Measurements from ENCODE around the gene SLC66A1. TPM values are rescaled to one million over a fixed set of nuclear protein-coding genes. Genes with fewer than 3 reads are reported as not detected.

SLC66A1 gene
- total RNA-seq, 1 experiment from 2014 or later = 14.1 TPM

DNA sequence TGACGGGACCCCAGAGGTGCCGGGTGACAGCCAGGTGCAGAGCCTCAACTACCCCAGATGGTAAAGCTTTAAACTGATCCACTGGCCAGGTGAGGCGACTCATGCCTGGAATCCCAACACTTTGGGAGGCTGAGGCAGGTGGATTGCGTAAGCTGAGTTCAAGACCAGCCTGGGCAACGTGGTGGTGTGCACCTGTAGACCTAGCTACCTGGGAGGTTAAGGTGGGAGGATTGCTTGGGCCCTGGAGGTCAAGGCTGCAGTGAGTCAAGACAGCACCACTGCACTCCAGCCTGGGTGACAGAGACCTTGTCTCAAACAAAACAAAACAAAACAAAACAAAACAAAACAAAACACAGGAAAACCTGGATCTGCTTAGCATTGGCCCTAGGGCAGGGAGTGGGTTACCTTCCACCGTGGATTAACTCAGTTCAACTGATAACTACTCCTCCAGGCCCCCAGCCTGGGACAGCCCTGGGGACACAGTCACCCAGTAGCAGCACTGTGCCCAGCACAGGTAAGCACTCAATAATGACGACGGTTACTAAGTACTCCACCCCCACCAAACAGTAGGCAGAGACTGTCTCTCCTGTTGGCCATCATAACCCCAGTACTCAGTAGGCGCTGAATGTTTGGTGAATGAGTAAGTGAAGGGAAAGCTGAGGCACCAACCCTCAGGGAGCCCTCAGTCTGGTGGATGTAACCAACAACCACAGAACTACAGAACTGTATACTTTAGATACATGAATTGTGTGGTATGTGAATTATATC lies 21.6 kb downstream of the SLC66A1 start:
- ChIA-PET POLR2A (no interaction called here), CTCF (interaction anchor here (1.8 to 2.1 kb wide), 2 partner anchors 249 to 317 kb away, joined by 4 to 5 read pairs; no protein-coding TSS in a partner anchor)
- ATAC-seq = no peak
- Mint-ChIP-seq H3K36me3 (no peaks in the 10 kb centered on the region; the same call in 1 of the 2 replicates), H3K4me3 (no peak overlapping the region), H3K27me3 (ENCODE audit: low read depth) (no peaks in the 10 kb centered on the region), H3K27ac (no peak overlapping the region), H3K9me3 (no peaks in the 10 kb centered on the region), H3K4me1 (peaks cover 14% of the 10 kb centered on the region)
- DNase-seq (ENCODE audit: low spot score) = no peak
- TF ChIP-seq TCF7 (CRISPR knock-in tag; IDR thresholded peaks at IDR 0.05; ENCODE audit: low read depth) (no peak), CREB1 (CRISPR knock-in tag; IDR thresholded peaks at IDR 0.05) (no peak), TP53 (CRISPR knock-in tag; IDR thresholded peaks at IDR 0.05) (no peak), OVOL2 (CRISPR knock-in tag; IDR thresholded peaks at IDR 0.05; ENCODE audit: borderline replicate concordance) (no peak), TEAD1 (CRISPR knock-in tag; IDR thresholded peaks at IDR 0.05) (no peak), NFATC4 (CRISPR knock-in tag; IDR thresholded peaks at IDR 0.05) (no peak), GRHL2 (CRISPR knock-in tag; IDR thresholded peaks at IDR 0.05; ENCODE audit: insufficient replicate concordance, severe bottlenecking) (no peak), ELF4 (CRISPR knock-in tag; IDR thresholded peaks at IDR 0.05; ENCODE audit: low read depth) (no peak), JUN (CRISPR knock-in tag; IDR thresholded peaks at IDR 0.05) (no peak), NFYB (CRISPR knock-in tag; conservative IDR thresholded peaks at IDR 0.05; ENCODE audit: low read depth) (no peak), HMGA2 (CRISPR knock-in tag; IDR thresholded peaks at IDR 0.05) (no peak)
- TF ChIP-seq, protein P1, sequence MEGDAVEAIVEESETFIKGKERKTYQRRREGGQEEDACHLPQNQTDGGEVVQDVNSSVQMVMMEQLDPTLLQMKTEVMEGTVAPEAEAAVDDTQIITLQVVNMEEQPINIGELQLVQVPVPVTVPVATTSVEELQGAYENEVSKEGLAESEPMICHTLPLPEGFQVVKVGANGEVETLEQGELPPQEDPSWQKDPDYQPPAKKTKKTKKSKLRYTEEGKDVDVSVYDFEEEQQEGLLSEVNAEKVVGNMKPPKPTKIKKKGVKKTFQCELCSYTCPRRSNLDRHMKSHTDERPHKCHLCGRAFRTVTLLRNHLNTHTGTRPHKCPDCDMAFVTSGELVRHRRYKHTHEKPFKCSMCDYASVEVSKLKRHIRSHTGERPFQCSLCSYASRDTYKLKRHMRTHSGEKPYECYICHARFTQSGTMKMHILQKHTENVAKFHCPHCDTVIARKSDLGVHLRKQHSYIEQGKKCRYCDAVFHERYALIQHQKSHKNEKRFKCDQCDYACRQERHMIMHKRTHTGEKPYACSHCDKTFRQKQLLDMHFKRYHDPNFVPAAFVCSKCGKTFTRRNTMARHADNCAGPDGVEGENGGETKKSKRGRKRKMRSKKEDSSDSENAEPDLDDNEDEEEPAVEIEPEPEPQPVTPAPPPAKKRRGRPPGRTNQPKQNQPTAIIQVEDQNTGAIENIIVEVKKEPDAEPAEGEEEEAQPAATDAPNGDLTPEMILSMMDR (IDR thresholded peaks at IDR 0.05) = no peak
- TF ChIP-seq, protein P2, sequence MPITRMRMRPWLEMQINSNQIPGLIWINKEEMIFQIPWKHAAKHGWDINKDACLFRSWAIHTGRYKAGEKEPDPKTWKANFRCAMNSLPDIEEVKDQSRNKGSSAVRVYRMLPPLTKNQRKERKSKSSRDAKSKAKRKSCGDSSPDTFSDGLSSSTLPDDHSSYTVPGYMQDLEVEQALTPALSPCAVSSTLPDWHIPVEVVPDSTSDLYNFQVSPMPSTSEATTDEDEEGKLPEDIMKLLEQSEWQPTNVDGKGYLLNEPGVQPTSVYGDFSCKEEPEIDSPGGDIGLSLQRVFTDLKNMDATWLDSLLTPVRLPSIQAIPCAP (CRISPR knock-in tag; IDR thresholded peaks at IDR 0.05) = no peak

DNA sequence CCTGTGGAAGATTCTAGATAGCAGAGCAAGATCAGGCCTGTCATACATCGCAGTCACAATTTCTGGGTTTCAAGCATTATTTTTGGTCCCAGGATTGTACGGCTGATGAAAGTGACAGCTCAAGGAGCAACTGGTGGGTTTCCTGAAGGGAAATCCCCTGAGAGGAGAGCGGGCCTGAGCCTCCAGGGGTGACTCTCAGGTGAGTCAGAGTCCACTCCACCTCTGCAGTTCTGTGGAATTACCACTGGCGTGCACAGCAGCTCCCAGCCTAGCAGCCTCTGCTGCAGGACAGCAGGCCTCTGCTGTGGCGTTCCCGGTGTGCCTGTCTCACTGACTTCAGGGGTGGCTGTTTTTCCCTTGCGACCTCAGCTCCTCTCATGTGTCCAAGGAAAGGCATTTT lies 24.4 kb downstream of the SLC66A1 start:
- peaks cover 29% of the 10 kb centered on the region for H3K4me1 Mint-ChIP-seq
- peaks cover 2% of the 10 kb centered on the region for H3K36me3 Mint-ChIP-seq
- ChIA-PET POLR2A (no interaction called here), CTCF (interaction anchor here (1.0 to 3.2 kb wide), 2 partner anchors 315 to 317 kb away, joined by 4 to 11 read pairs; no protein-coding TSS in a partner anchor)
- H3K4me3 Mint-ChIP-seq = no peak overlapping the region
- H3K27ac Mint-ChIP-seq = no peak overlapping the region
- no peaks in the 10 kb centered on the region for H3K9me3 Mint-ChIP-seq
- ATAC-seq = no peak
- no peak for DNase-seq (ENCODE audit: low spot score)
- H3K27me3 Mint-ChIP-seq (ENCODE audit: low read depth) = no peaks in the 10 kb centered on the region
- no peak for TF ChIP-seq NR1H2 (CRISPR knock-in tag; IDR thresholded peaks at IDR 0.05)
- TF ChIP-seq, protein P3, sequence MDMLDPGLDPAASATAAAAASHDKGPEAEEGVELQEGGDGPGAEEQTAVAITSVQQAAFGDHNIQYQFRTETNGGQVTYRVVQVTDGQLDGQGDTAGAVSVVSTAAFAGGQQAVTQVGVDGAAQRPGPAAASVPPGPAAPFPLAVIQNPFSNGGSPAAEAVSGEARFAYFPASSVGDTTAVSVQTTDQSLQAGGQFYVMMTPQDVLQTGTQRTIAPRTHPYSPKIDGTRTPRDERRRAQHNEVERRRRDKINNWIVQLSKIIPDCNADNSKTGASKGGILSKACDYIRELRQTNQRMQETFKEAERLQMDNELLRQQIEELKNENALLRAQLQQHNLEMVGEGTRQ (CRISPR knock-in tag; IDR thresholded peaks at IDR 0.05) = no peak
- TF ChIP-seq TEAD1 (CRISPR knock-in tag; IDR thresholded peaks at IDR 0.05) = no peak
- TF ChIP-seq, protein P4, sequence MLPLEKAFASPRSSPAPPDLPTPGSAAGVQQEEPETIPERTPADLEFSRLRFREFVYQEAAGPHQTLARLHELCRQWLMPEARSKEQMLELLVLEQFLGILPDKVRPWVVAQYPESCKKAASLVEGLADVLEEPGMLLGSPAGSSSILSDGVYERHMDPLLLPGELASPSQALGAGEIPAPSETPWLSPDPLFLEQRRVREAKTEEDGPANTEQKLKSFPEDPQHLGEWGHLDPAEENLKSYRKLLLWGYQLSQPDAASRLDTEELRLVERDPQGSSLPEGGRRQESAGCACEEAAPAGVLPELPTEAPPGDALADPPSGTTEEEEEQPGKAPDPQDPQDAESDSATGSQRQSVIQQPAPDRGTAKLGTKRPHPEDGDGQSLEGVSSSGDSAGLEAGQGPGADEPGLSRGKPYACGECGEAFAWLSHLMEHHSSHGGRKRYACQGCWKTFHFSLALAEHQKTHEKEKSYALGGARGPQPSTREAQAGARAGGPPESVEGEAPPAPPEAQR (CRISPR knock-in tag; IDR thresholded peaks at IDR 0.05) = no peak
- no peak for TF ChIP-seq ESRRA (CRISPR knock-in tag; IDR thresholded peaks at IDR 0.05; ENCODE audit: borderline replicate concordance)
- TF ChIP-seq, protein P5, sequence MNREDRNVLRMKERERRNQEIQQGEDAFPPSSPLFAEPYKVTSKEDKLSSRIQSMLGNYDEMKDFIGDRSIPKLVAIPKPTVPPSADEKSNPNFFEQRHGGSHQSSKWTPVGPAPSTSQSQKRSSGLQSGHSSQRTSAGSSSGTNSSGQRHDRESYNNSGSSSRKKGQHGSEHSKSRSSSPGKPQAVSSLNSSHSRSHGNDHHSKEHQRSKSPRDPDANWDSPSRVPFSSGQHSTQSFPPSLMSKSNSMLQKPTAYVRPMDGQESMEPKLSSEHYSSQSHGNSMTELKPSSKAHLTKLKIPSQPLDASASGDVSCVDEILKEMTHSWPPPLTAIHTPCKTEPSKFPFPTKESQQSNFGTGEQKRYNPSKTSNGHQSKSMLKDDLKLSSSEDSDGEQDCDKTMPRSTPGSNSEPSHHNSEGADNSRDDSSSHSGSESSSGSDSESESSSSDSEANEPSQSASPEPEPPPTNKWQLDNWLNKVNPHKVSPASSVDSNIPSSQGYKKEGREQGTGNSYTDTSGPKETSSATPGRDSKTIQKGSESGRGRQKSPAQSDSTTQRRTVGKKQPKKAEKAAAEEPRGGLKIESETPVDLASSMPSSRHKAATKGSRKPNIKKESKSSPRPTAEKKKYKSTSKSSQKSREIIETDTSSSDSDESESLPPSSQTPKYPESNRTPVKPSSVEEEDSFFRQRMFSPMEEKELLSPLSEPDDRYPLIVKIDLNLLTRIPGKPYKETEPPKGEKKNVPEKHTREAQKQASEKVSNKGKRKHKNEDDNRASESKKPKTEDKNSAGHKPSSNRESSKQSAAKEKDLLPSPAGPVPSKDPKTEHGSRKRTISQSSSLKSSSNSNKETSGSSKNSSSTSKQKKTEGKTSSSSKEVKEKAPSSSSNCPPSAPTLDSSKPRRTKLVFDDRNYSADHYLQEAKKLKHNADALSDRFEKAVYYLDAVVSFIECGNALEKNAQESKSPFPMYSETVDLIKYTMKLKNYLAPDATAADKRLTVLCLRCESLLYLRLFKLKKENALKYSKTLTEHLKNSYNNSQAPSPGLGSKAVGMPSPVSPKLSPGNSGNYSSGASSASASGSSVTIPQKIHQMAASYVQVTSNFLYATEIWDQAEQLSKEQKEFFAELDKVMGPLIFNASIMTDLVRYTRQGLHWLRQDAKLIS (CRISPR knock-in tag; IDR thresholded peaks at IDR 0.05; ENCODE audit: borderline replicate concordance) = no peak

All from WTC11 (cell line).